Activated CD4-positive, alpha-beta T cell treated with anti-CD3 and anti-CD28 coated beads, Interleukin-2, amount 50 U/mL, for 4 hours (primary cell): ENCODE results near the gene HTR7.
A peak's percentile ranks its signal among the peaks of the same experiment; 100 is the strongest.
"Not testable (repeated sequence)": the region's sequence is repeated elsewhere in the genome, so short reads cannot be mapped to it uniquely, and the experiment has no call there.

Experiments used
- DNase-seq, 2 experiments: peaks; one replicate each; pipeline ENCODE4 v3.0.0-alpha.2; 2020

The HTR7 gene

GRCh38 chr10:90857635-90858460 is at the start of gene HTR7:
Gene HTR7, minus strand, starts transcription at chr10:90858039. Its CDS starts 368 bp downstream, at chr10:90857671.
- peak; percentile 42 to 45 for DNase-seq

GRCh38 chr10:90906596-90906995 is 48.8 kb upstream of the HTR7 start:
- no peak for DNase-seq

- no peak for DNase-seq
Observed at GRCh38 chr10:90905925-90906324, 48.1 kb upstream of the HTR7 start.

- DNase-seq = not testable (repeated sequence)
Observed at GRCh38 chr10:90896916-90897315, 39.1 kb upstream of the HTR7 start.

GRCh38 chr10:90893190-90893589 is 35.4 kb upstream of the HTR7 start:
- no peak for DNase-seq

GRCh38 chr10:90890347-90890746 is 32.5 kb upstream of the HTR7 start:
- DNase-seq = no peak

GRCh38 chr10:90889636-90890035 is 31.8 kb upstream of the HTR7 start:
- DNase-seq = no peak

GRCh38 chr10:90888387-90888786 is 30.5 kb upstream of the HTR7 start:
- no peak for DNase-seq

GRCh38 chr10:90887555-90887954 is 29.7 kb upstream of the HTR7 start:
- no peak for DNase-seq

GRCh38 chr10:90885176-90885575 is 27.3 kb upstream of the HTR7 start:
- DNase-seq = no peak

- DNase-seq = no peak
Observed at GRCh38 chr10:90884431-90884830, 26.6 kb upstream of the HTR7 start.

- not testable (repeated sequence) for DNase-seq
Observed at GRCh38 chr10:90880059-90880719, 22.4 kb upstream of the HTR7 start.

GRCh38 chr10:90879062-90879461 is 21.2 kb upstream of the HTR7 start:
- DNase-seq = no peak

GRCh38 chr10:90872648-90873020 is 14.8 kb upstream of the HTR7 start:
- DNase-seq = no peak

- DNase-seq = peak; percentile 72 to 76
Observed at GRCh38 chr10:90871766-90872647, 14.2 kb upstream of the HTR7 start, which contains the start of gene RPP30. Gene RPP30, plus strand, starts transcription at chr10:90871974. Its CDS starts 13 bp downstream, at chr10:90871987.

GRCh38 chr10:90871279-90871765 is 13.5 kb upstream of the HTR7 start:
- DNase-seq = peak in 1 of 2 experiments; percentile 15

GRCh38 chr10:90866050-90866598 is 8.3 kb upstream of the HTR7 start:
- no peak for DNase-seq

GRCh38 chr10:90865401-90865800 is 7.6 kb upstream of the HTR7 start:
- DNase-seq = no peak

- no peak for DNase-seq
Observed at GRCh38 chr10:90862908-90863514, 5.2 kb upstream of the HTR7 start.

- DNase-seq = no peak
Observed at GRCh38 chr10:90860790-90861189, 3.0 kb upstream of the HTR7 start.

- no peak for DNase-seq
Observed at GRCh38 chr10:90859321-90859751, 1.5 kb upstream of the HTR7 start.

GRCh38 chr10:90858461-90858968 is 676 bp upstream of the HTR7 start:
- no peak for DNase-seq
